Stimulated activated CD8-positive, alpha-beta memory T cell treated with anti-CD3 and anti-CD28 coated beads, Interleukin-7, amount 100 ng/mL, for 1 hour (primary cell): ENCODE measurements around the gene OCRL.

Experiments
- DNase-seq, 2 donors: peaks; one replicate each; pipeline ENCODE4 v3.0.0-alpha.2; 2020; ENCODE audit warnings: low read depth in 2 of 2

Gene OCRL

DNA sequence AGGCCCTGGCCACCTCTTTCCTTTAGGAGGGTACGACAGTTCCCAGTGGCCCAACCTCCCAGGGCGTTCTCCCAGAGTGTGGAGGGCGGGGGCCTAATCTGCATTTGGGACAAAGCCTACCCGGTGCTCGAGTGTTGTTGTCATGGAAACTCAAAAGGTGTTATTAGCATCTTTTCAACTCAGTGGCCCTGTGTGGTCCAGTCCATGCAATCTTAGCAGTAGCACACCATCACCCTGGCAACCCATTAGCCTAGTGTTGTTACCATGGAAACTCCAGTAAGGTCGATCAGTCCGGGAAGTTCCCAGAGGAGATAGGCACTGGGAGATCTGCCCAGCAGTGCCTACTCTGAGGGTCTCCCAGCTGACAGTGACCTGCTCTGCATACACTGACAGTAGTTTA lies 94.5 kb downstream of the OCRL start:
- no peak for DNase-seq

DNA sequence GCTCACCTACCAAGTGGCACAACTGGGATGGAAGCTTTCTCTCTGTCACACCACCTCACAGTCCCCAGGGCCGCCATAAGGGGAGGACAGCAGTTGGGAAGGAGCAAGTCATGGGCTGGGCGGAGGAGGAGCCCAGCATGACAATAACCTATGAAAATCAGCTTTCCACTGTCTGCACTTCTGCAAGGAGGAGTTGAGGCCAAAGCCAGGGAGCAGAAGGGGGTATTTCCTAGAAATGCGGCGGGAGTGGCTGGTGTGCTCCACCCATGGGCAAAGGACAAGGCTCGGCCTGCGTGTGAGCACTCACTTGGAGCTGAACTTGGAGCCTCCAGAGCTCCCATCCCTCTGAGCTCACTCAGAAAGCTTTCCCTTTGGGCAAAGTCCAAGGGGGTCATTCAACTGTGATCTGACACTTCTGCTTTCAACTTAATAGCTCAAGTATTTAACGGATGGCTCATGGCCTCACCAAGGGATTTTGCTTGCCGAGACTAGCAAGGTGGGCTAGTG lies 96.2 kb downstream of the OCRL start:
- no peak for DNase-seq

DNA sequence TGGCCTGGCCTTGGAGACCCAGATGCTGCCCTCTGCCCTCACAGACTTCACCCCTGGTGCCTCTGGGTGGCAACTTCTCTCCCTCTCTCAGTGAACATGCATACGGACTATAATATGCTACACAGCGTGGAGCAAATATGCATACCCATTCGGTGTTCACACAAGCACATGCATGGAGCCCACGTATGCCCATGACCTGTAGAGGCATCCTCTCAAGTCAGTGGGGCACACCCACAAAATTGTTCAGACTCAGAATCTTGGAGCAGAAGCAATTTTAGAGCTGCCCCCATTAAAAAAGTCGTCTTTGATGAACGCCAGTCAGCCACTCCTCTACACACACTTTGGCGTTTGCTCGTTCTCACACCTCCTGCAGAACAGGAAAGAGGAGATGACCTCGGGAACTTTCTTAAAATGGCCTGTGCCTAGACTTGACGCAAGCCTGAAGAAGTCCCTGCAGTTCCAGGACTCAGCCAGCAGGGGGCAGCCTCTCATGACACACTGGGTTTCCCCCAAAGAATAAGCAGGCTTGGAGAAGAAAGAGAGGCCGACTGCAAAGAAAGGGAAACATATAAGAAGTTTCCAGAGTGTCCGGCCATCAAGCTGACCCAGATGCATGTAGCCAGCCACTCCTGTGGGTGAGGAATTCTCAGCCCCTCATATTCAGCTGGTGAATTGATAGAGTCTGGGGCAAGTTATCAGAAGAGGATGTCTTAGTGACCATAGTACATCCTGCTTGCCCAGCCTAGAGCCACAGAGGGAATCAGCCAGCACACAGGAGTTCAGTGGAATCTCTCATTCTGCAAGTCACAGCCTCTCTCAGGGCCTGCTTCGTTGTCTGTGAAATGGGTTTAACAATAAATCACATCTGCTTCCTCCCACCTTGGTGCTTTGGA lies 97.4 kb downstream of the OCRL start:
- DNase-seq: peak; percentile 49 to 58

DNA sequence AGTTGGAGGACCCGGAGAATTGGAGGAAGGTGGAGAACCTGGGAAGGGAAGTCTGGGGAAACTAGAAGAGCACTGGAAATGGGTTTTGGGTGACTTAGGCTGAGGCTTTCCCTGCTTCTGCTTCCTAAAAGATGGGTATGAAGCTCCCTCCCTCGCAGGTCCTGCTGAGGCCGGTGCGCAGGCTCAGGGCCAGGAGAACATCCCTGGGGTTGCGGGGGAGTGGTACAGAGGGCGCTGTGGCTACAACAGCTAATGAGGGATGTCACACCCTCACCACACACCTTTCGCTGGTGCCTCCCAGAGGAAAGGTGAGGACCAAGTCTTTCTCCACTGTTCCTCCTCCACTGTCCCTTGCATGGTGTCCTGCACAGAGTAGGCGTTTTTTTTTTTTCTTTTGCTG lies 98.9 kb downstream of the OCRL start:
- DNase-seq: no peak

DNA sequence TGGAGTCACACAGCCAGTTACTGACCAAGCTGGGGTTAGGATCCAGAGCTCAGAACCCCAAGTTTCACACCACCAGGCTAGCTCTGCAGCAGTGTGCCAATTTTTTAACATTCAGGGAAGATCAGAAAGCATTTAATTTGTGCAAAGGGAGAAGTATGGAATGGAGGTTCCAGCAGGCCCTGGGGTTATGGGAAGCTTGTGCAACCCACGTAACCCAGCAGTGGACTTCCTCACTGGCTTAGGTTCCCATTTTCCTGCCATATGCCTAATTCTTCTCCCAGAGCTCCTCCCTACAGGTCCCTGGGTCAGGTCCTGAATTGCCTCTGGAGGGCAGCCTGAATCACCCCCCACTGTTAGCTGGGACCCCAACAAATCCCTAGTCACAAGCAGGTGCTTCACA lies 100.7 kb downstream of the OCRL start:
- no peak for DNase-seq

DNA sequence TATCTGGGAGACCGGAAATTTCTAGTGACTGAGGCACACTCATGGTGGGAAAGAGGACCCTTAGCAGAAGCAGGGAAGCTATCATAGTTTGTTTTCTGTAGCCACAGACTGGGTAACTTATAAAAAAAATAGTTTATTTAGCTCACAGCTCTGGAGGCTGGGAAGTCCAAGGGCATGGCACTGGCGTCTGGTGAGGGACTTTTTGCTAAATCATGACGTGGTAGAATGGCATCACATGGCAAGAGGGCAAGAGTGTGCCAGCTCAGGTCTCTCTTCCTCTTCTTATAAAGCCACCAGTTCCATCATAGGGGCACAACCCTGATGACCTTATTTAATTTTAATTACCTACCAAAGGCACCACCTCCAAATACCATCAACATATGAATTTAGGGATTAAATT lies 101.4 kb downstream of the OCRL start:
- DNase-seq: no peak

DNA sequence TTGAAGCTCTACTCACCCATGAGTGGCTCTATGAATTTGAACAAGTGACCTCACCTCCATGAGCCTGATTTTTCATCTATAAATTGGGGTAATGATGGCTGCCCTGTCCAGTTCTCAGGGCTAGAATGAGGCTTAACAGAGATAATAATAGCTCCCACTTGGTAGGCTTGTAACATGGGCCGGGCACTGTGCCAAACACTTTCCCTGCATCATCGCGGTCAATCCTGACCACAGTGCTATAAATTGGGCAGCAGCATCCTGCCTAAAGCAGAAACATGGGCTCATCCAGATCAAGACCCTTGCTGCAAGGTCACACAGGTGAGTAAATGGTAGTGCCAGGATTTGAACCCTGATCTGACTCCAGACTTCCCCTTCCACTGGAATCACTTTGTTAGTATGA lies 101.9 kb downstream of the OCRL start:
- no peak for DNase-seq
